HepG2 (cell line): ENCODE data around the gene MTURN. TPM values are rescaled to one million over a fixed set of nuclear protein-coding genes. Genes with fewer than 3 reads are reported as not detected.

Experiments
- ATAC-seq: fragments of 200-7000 bp; cut with Tn5 transposase; 3 replicates; pipeline ENCODE4 v1.9.1; 2020; ENCODE audit warnings: mild to moderate bottlenecking, moderate library complexity
- BruUV-seq: library from RNA; stranded (reverse); fragments of 400-500 nt; replicated peaks from 2 replicates; lab custom pipeline; 2021; lab: Mats Ljungman, UMichigan
- CTCF ChIA-PET: fragments of 300-600 bp; formaldehyde crosslinking; extraction: SDS; loops from one replicate; lab custom pipeline; 2021; ENCODE audit warnings: low total read pairs, inconsistent platforms, low intra/inter-chr PET ratio; lab: Yijun Ruan, JAX
- POLR2A ChIA-PET: fragments of 350-600 bp; sonication (Branson Sonifier 250); formaldehyde crosslinking; loops from one replicate; lab custom pipeline; 2020; ENCODE audit warnings: antibody characterized with exemption, inconsistent platforms; lab: Yijun Ruan, JAX
- DNase-seq: peaks from one replicate; pipeline ENCODE4 v3.0.0-alpha.2; 2015; ENCODE audit warnings: low spot score
- FAIRE-seq: peaks from 3 replicates; lab custom pipeline; 2011; peaks lifted over from hg19 to GRCh38; lab: Jason Lieb, UNC
- H2AFZ ChIP-seq: one replicate; pipeline ENCODE4 v1.6.1; 2011; ENCODE audit warnings: low read length, inconsistent platforms
- H3K27ac ChIP-seq: fragments of 300-600 bp; 3 replicates; pipeline ENCODE4 v1.8.0; 2011; ENCODE audit warnings: mixed run types, mild to moderate bottlenecking, mixed read lengths, low read length, inconsistent platforms; ENCODE audit not compliant: insufficient read depth; ENCODE audit errors: extremely low read length
- H3K27me3 ChIP-seq, 2 experiments: fragments of 200-600 bp in 1 of 2; 2 replicates in 1 of 2; 3 replicates in 1 of 2; pipeline versions ENCODE4 v1.6.0 to v1.8.0; 2011; ENCODE audit warnings: low read length in 2 of 2, mild to moderate bottlenecking in 2 of 2, moderate library complexity in 2 of 2, inconsistent platforms in 1 of 2; ENCODE audit not compliant: insufficient read depth in 2 of 2, control insufficient read depth in 1 of 2
- H3K36me3 ChIP-seq, 2 experiments: fragments of 200-600 bp in 1 of 2; replicated peaks in 1 of 2; 2 replicates in 1 of 2; 3 replicates in 1 of 2; pipeline versions ENCODE4 v1.5.1 to v1.8.0; 2011; ENCODE audit warnings: low read length in 2 of 2, inconsistent platforms in 1 of 2; ENCODE audit not compliant: insufficient read depth in 2 of 2, control insufficient read depth in 1 of 2
- H3K4me1 ChIP-seq: 2 replicates; pipeline ENCODE4 v1.5.1; 2012; ENCODE audit warnings: low read length, inconsistent platforms; ENCODE audit not compliant: insufficient read depth
- H3K4me2 ChIP-seq: 2 replicates; pipeline ENCODE4 v1.6.0; 2011; ENCODE audit warnings: low read depth, low read length, inconsistent platforms
- H3K4me3 ChIP-seq, 3 experiments: fragments of 200-600 bp in 1 of 3; sonication (generic), shearing (Covaris generic) in 1 of 3; replicated peaks in 1 of 3; 2 replicates each; pipeline ENCODE4 v1.5.1; 2011 to 2016; ENCODE audit warnings: low read length in 3 of 3, inconsistent platforms in 2 of 3, low read depth in 2 of 3, mild to moderate bottlenecking in 2 of 3, control low read depth in 1 of 3, mixed read lengths in 1 of 3; ENCODE audit not compliant: insufficient read depth in 1 of 3
- H3K79me2 ChIP-seq: one replicate; pipeline ENCODE4 v1.6.1; 2011; ENCODE audit warnings: low read length, inconsistent platforms; ENCODE audit not compliant: insufficient read depth
- H3K9ac ChIP-seq: 2 replicates; pipeline ENCODE4 v1.6.0; 2011; ENCODE audit warnings: mild to moderate bottlenecking, low read depth, low read length, inconsistent platforms; ENCODE audit not compliant: insufficient read depth
- H3K9me3 ChIP-seq: 2 replicates; pipeline ENCODE4 v1.5.1; 2012; ENCODE audit warnings: mild to moderate bottlenecking, low read length
- H4K20me1 ChIP-seq: 2 replicates; pipeline ENCODE4 v1.6.0; 2011; ENCODE audit warnings: inconsistent platforms, mild to moderate bottlenecking, low read length, moderate library complexity; ENCODE audit not compliant: insufficient read depth
- GRHL1 ChIP-seq: sonication (generic); formaldehyde crosslinking; conservative IDR thresholded peaks from 2 replicates; pipeline ENCODE4 v1.8.0; 2022; ENCODE audit warnings: missing genetic modification reagents
- MIER2 ChIP-seq: IDR thresholded peaks from 2 replicates; pipeline ENCODE4 v1.6.1; 2016; ENCODE audit warnings: missing biosample characterization, missing genetic modification reagents
- SMAD3 ChIP-seq: sonication (generic); formaldehyde crosslinking; IDR thresholded peaks from 2 replicates; pipeline ENCODE4 v1.4.0; 2020; ENCODE audit warnings: missing genetic modification reagents
- XBP1 ChIP-seq: sonication (generic); formaldehyde crosslinking; IDR thresholded peaks from 2 replicates; pipeline ENCODE4 v1.5.0; 2020; ENCODE audit warnings: missing genetic modification reagents
- ZNF362 ChIP-seq: sonication (generic); formaldehyde crosslinking; IDR thresholded peaks from 2 replicates; pipeline ENCODE4 v1.4.0; 2020; ENCODE audit warnings: missing genetic modification reagents, mild to moderate bottlenecking, borderline replicate concordance
- ZNF549 ChIP-seq: sonication (generic); formaldehyde crosslinking; IDR thresholded peaks from 2 replicates; pipeline ENCODE4 v1.5.0; 2020; ENCODE audit warnings: missing genetic modification reagents
- ZNF589 ChIP-seq: sonication (generic); formaldehyde crosslinking; conservative IDR thresholded peaks from 2 replicates; pipeline ENCODE4 v1.8.0; 2022; ENCODE audit warnings: mild to moderate bottlenecking, moderate library complexity, missing genetic modification reagents
- WGBS: methylation state at CpG from one replicate; pipeline ENCODE4 v1.1.6; 2017; ENCODE audit warnings: low lambda C conversion rate; 5-methylcytosine and 5-hydroxymethylcytosine counted together
- in situ Hi-C: cut with HindIII; loops from 2 replicates; pipeline ENCODE4 v1.10.0; 2017; ENCODE audit warnings: low pct_unique_long_range_greater_than_20kb; ENCODE audit not compliant: extremely low pct_ligation_motif_present
- intact Hi-C: fragments of 100-400 bp; cut with micrococcal nuclease; formaldehyde crosslinking; loops from one replicate; pipeline ENCODE4 v1.10.0; 2022; ENCODE audit not compliant: unreplicated experiment
- polyA plus RNA-seq, 8 experiments: library from polyadenylated mRNA; depleted of rRNA in 3 of 8; stranded (reverse) in 7 of 8; unstranded in 1 of 8; fragments of >200 nt; fragmentation: Illumina TruSeq in 4 of 8; extraction: Trizol in 4 of 8; gene quantifications; 2 replicates each; pipeline versions ENCODE4 v1.2.1 to v1.2.3, GENCODE V29; 2011 to 2016; ENCODE audit warnings: low read depth in 4 of 8, missing spikeins in 1 of 8, mixed read lengths in 1 of 8; ENCODE audit not compliant: insufficient read depth in 1 of 8
- total RNA-seq, 5 experiments: library from RNA; depleted of rRNA; stranded (reverse); fragments of >200 nt; fragmentation: Illumina TruSeq; extraction: Trizol; gene quantifications; 2 replicates each; pipeline ENCODE4 v1.2.3, GENCODE V29; 2016; ENCODE audit warnings: low read depth in 1 of 5

Gene MTURN
- total and polyA plus RNA-seq, 2 of the 13 experiments (the other 11 are each of a cell fraction or from before 2014, with no cell fraction given), result 5.7 to 7.2 TPM

- intact Hi-C loops, result no loop called here
- no peak overlapping the region for H2AFZ ChIP-seq
- in situ Hi-C loops, result no loop called here
Measured at GRCh38 chr7:30207376-30207775, 72.6 kb downstream of the MTURN start.

GRCh38 chr7:30209951-30210350 is 75.2 kb downstream of the MTURN start:
- in situ Hi-C loops (no loop called here), intact Hi-C loops (no loop called here)
- DNase-seq (no peak), FAIRE-seq (no peak), ATAC-seq (no peak)
- Histone ChIP-seq H3K9ac (no peak overlapping the region), H4K20me1 (no peaks in the 10 kb centered on the region), H3K4me3 (no peak overlapping the region), H3K4me1 (peaks cover 32% of the 10 kb centered on the region), H3K36me3 (no peaks in the 10 kb centered on the region), H3K27ac (no peak overlapping the region), H3K9me3 (no peaks in the 10 kb centered on the region), H2AFZ (no peak overlapping the region), H3K27me3 (peaks cover 0 to 15% of the 10 kb centered on the region in 2 experiments; a peak in 2 of 5 replicates), H3K79me2 (no peaks in the 10 kb centered on the region), H3K4me2 (no peak overlapping the region)
- BruUV-seq, result no TSS peak
- ChIA-PET CTCF (no interaction called here), POLR2A (no interaction called here)
- TF ChIP-seq SMAD3 (CRISPR knock-in tag) (no peak), XBP1 (CRISPR knock-in tag) (no peak), ZNF589 (CRISPR knock-in tag) (no peak), ZNF549 (CRISPR knock-in tag) (no peak), GRHL1 (CRISPR knock-in tag) (no peak)
- WGBS, result 34% methylated on average over 4 of the region's 5 CpGs

More at GRCh38 chr7:30207376-30207775, 72.6 kb downstream of the MTURN start:
- FAIRE-seq (no peak), ATAC-seq (no peak)
- peaks cover 2 to 15% of the 10 kb centered on the region in 2 experiments; a peak in 2 of 5 replicates for H3K27me3 ChIP-seq
- no peak overlapping the region for H3K9ac ChIP-seq
- ChIA-PET POLR2A (no interaction called here), CTCF (no interaction called here)
- H3K4me1 ChIP-seq, result peaks cover 22% of the 10 kb centered on the region
- peak overlapping the region; percentile 65 for H3K4me2 ChIP-seq
- no peaks in the 10 kb centered on the region for H3K9me3 ChIP-seq
- BruUV-seq, result no TSS peak
- no peaks in the 10 kb centered on the region for H3K79me2 ChIP-seq
- no peaks in the 10 kb centered on the region for H3K36me3 ChIP-seq
- H4K20me1 ChIP-seq, result no peaks in the 10 kb centered on the region
- no peak overlapping the region for H3K27ac ChIP-seq
- no peak overlapping the region for H3K4me3 ChIP-seq
- no peak for TF ChIP-seq MIER2 (CRISPR knock-in tag)
- no peak for TF ChIP-seq ZNF362 (CRISPR knock-in tag)
- TF ChIP-seq, all 625 proteins: peak for 0
- no peak for DNase-seq
- 18% methylated on average over 4 of the region's 4 CpGs for WGBS
